SU-DHL-6 (cell line): ENCODE results near the gene GRM8.
A peak's percentile ranks its signal among the peaks of the same experiment; 100 is the strongest.

ENCODE experiments used
- H2AFZ ChIP-seq: fragments of 200-600 bp; sonication (generic); 2 replicates; pipeline ENCODE4 v1.6.1; 2014; ENCODE audit warnings: low read depth, mild to moderate bottlenecking, moderate library complexity, mixed read lengths, antibody characterized with exemption, low read length; ENCODE audit not compliant: severe bottlenecking
- H3F3A ChIP-seq: fragments of 200-600 bp; shearing (Covaris generic); 2 replicates; pipeline ENCODE4 v1.6.0; 2016; ENCODE audit warnings: antibody characterized with exemption, mild to moderate bottlenecking; ENCODE audit not compliant: insufficient read depth
- H3K27ac ChIP-seq: fragments of 200-600 bp; sonication (generic); 2 replicates; pipeline ENCODE4 v1.5.1; 2016; ENCODE audit warnings: low read depth, mild to moderate bottlenecking, low read length, moderate library complexity, mixed read lengths
- H3K27me3 ChIP-seq: fragments of 200-600 bp; sonication (generic), shearing (Covaris generic); 2 replicates; pipeline ENCODE4 v1.6.0; 2014; ENCODE audit warnings: mild to moderate bottlenecking, low read length
- H3K36me3 ChIP-seq: fragments of 200-600 bp; sonication (generic); 2 replicates; pipeline ENCODE4 v1.6.1; 2014; ENCODE audit warnings: mild to moderate bottlenecking, low read length, mixed read lengths
- H3K4me2 ChIP-seq: fragments of 300-600, 200-600 bp; shearing (Covaris generic), sonication (generic); 2 replicates; pipeline ENCODE4 v1.6.0; 2014; ENCODE audit warnings: low read length, low read depth, mild to moderate bottlenecking; ENCODE audit not compliant: poor library complexity, severe bottlenecking
- H3K4me3 ChIP-seq: fragments of 200-600 bp; sonication (generic); 2 replicates; pipeline ENCODE4 v1.5.1; 2014; ENCODE audit warnings: antibody characterized with exemption, low read length, mild to moderate bottlenecking, mixed read lengths; ENCODE audit not compliant: insufficient read depth, poor library complexity, severe bottlenecking
- H3K79me2 ChIP-seq: fragments of 200-600 bp; sonication (generic); 2 replicates; pipeline ENCODE4 v1.6.1; 2014; ENCODE audit warnings: mild to moderate bottlenecking, low read length, moderate library complexity; ENCODE audit not compliant: insufficient read depth
- H3K9ac ChIP-seq: fragments of 200-600 bp; sonication (generic); 2 replicates; pipeline ENCODE4 v1.7.0; 2014; ENCODE audit warnings: mild to moderate bottlenecking, low read length
- H3K9me2 ChIP-seq: fragments of 200-600 bp; sonication (generic); replicated peaks from 2 replicates; pipeline ENCODE4 v1.6.1; 2014; ENCODE audit warnings: low read length; ENCODE audit not compliant: insufficient read depth
- H3K9me3 ChIP-seq: fragments of 200-600 bp; sonication (generic); 2 replicates; pipeline ENCODE4 v1.6.1; 2014; ENCODE audit warnings: low read length, mixed read lengths; ENCODE audit not compliant: insufficient read depth
- H4K20me1 ChIP-seq: fragments of 200-600 bp; sonication (generic); 2 replicates; pipeline ENCODE4 v1.6.1; 2014; ENCODE audit warnings: low read depth, mild to moderate bottlenecking, antibody characterized with exemption, low read length, moderate library complexity, mixed read lengths
- CTCF ChIP-seq: fragments of 200-600 bp; sonication (generic); IDR thresholded peaks from one replicate; pipeline ENCODE4 v1.5.1; 2017; ENCODE audit warnings: antibody characterized with exemption, mild to moderate bottlenecking, low read length, moderate library complexity; ENCODE audit not compliant: insufficient read depth, poor library complexity, severe bottlenecking
- EZH2phosphoT487 ChIP-seq: fragments of 200-600 bp; sonication (generic), shearing (Covaris generic); conservative IDR thresholded peaks from 2 replicates; pipeline ENCODE4 v1.6.1; 2018; ENCODE audit warnings: mild to moderate bottlenecking, antibody characterized with exemption, low read length, moderate library complexity, mixed read lengths

GRM8 gene

GRCh38 chr7:126728967-126729366 lies 523.8 kb downstream of the GRM8 start:
- no peak overlapping the region for H3K27ac ChIP-seq
- H3K4me2 ChIP-seq, result no peak overlapping the region
- H3K79me2 ChIP-seq, result no peaks in the 10 kb centered on the region
- H4K20me1 ChIP-seq, result no peaks in the 10 kb centered on the region
- H3K9me3 ChIP-seq, result no peaks in the 10 kb centered on the region
- no peak overlapping the region for H3K4me3 ChIP-seq
- H3K9ac ChIP-seq, result no peak overlapping the region
- no peaks in the 10 kb centered on the region for H3F3A ChIP-seq
- H3K36me3 ChIP-seq, result no peaks in the 10 kb centered on the region; the same call in 1 of the 2 replicates
- H2AFZ ChIP-seq, result peak overlapping the region; percentile 78
- TF ChIP-seq EZH2phosphoT487, result no peak
- no peak for TF ChIP-seq CTCF
- H3K9me2 ChIP-seq, result no peaks in the 10 kb centered on the region
- no peaks in the 10 kb centered on the region for H3K27me3 ChIP-seq

DNA sequence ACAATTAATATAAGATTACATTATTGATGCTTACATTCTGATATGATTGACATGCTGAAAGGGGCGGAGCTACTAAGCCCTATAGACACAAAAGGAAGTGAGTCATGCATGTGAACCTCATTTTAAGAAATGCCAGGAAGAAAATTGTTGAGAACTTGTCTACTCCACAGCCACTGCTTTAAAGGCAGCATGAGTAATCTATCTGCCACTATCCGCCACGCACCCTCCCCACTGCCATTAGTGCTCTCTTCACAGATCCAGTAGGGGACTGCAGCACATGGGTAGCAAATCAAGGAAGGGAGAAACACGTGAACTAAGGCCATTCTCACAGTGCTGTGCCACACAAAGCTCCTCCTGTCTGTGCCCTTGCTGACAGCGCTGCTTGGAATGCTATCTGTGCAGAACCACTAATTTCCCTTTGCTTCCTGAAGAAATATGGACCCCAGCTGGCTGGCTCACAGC lies 524.8 kb downstream of the GRM8 start:
- Histone ChIP-seq H3K4me3 (no peak overlapping the region), H3K27ac (no peak overlapping the region), H3K27me3 (no peaks in the 10 kb centered on the region), H3F3A (no peaks in the 10 kb centered on the region), H3K9me3 (no peaks in the 10 kb centered on the region), H3K79me2 (no peaks in the 10 kb centered on the region), H3K36me3 (no peaks in the 10 kb centered on the region; the same call in 1 of the 2 replicates), H4K20me1 (no peaks in the 10 kb centered on the region), H3K9ac (no peak overlapping the region), H2AFZ (peak overlapping the region; percentile 78), H3K9me2 (no peaks in the 10 kb centered on the region), H3K4me2 (no peak overlapping the region)
- TF ChIP-seq CTCF (no peak), EZH2phosphoT487 (no peak)

DNA sequence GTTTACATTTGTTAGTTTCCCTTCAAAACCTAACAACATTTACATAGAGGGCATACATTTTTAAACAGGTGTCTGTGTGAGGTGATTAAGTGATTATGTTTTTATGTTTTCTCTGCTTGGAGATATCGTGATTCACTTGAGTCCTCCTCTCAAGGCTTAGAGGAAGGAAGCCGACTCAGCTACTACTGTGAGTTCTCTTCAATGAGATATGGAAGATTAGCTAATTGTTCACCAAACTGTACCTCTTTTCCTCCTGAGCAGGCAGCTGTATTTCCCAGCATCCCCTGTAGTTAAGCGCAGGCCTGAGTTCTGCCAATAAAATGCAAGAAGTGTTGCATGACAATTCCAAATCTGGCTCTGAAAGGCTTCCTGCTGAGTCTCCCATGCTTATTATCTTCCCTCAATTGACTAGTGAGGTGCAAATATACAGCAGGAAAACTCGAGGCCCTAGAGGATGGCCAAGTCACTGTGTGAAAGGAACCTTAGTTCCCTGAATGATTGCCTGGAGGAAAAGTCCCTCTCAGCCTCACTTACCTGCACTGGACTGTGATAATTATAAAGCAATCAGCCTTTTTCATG lies 528.7 kb downstream of the GRM8 start:
- no peaks in the 10 kb centered on the region for H3K79me2 ChIP-seq
- no peaks in the 10 kb centered on the region for H3K36me3 ChIP-seq
- no peaks in the 10 kb centered on the region for H3K9me3 ChIP-seq
- no peaks in the 10 kb centered on the region for H4K20me1 ChIP-seq
- H3K4me3 ChIP-seq, result no peak overlapping the region
- H3K27me3 ChIP-seq, result no peaks in the 10 kb centered on the region
- TF ChIP-seq EZH2phosphoT487 (no peak), CTCF (no peak)
- no peak overlapping the region for H2AFZ ChIP-seq
- no peaks in the 10 kb centered on the region for H3K9me2 ChIP-seq
- 0 out of 2 replicates have a peak, but pooled peaks cover under 1% of the 10 kb centered on the region for H3F3A ChIP-seq
- H3K27ac ChIP-seq, result no peak overlapping the region
- no peak overlapping the region for H3K9ac ChIP-seq
- no peak overlapping the region for H3K4me2 ChIP-seq
